ENCODE results near the gene CNKSR3. TPM values are rescaled to one million over a fixed set of nuclear protein-coding genes. Genes with fewer than 3 reads are reported as not detected.
A peak's percentile ranks its signal among the peaks of the same experiment; 100 is the strongest.

Gene CNKSR3
- 10 to 100 TPM; 15.3 to 21.7 (median 18.7) TPM for total RNA-seq (2021; fragmentation: NEBNext Ultra II Directional; extraction: Animal tissue kit (Norgen Biotek cat#: 25700))
- long read RNA-seq, full-length matches to known transcripts: 5 of 20 reads
- long read RNA-seq, partial matches to known transcripts: 11 of 20 reads
- long read RNA-seq, other reads (novel, unspliced or antisense): 4 of 20 reads

DNA sequence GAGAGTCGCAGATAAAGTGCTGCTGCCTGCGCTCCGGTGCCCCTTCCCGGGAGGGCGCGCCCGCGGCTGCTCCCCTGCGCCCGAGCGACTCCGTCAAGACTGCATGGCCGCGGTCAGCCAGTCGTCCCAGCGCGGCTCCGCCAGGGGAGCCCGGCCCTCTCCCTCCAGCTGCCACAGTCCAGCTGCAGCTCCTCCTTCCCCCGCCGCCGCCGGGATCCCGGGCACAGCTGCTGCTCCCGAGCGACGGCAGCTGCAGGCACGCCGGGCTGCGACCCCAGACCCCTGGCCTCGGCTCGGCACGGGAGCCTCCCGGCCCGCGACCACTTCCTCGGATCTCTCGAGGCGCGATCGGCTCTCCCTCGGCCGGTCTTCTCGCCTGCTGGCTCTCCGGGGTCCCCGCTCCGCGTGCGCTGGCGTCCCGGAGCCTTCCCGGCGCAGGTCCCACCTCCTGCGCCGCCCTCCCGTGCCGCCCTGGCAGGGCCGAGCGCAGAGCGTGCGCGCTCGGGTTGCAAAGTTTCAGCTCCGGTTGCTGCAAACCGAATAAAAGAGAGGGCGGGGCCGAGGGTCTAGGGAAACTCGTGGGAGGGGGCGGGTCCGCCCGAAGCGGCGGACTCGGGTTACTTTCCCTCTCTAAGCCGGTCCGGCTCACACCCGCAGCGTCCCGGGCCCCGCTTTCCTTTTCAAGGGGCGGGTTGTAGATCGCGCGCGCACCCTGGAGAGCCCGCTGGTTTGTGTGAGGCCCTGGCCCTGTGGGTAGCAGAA lies at the start of gene CNKSR3:
CNKSR3 (minus strand) TSS at position 542 of the 762 bp plus-strand sequence. CDS start 571 bp downstream, outside the sequence.
- H3K36me3 Mint-ChIP-seq (ENCODE audit: low read depth): peaks cover 20% of the 10 kb centered on the region
- H3K4me1 Mint-ChIP-seq (ENCODE audit: low read depth): peaks cover 33% of the 10 kb centered on the region
- H3K27me3 Mint-ChIP-seq (ENCODE audit: insufficient read depth): no peaks in the 10 kb centered on the region
- DNase-seq: peak; percentile 85
- peak within 1 kb of the TSS; percentile 90 for H3K4me3 Mint-ChIP-seq
- H3K9me3 Mint-ChIP-seq: no peaks in the 10 kb centered on the region
- TF ChIP-seq, protein P1, sequence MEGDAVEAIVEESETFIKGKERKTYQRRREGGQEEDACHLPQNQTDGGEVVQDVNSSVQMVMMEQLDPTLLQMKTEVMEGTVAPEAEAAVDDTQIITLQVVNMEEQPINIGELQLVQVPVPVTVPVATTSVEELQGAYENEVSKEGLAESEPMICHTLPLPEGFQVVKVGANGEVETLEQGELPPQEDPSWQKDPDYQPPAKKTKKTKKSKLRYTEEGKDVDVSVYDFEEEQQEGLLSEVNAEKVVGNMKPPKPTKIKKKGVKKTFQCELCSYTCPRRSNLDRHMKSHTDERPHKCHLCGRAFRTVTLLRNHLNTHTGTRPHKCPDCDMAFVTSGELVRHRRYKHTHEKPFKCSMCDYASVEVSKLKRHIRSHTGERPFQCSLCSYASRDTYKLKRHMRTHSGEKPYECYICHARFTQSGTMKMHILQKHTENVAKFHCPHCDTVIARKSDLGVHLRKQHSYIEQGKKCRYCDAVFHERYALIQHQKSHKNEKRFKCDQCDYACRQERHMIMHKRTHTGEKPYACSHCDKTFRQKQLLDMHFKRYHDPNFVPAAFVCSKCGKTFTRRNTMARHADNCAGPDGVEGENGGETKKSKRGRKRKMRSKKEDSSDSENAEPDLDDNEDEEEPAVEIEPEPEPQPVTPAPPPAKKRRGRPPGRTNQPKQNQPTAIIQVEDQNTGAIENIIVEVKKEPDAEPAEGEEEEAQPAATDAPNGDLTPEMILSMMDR (IDR thresholded peaks at IDR 0.05): no peak
- H3K27ac Mint-ChIP-seq: peak within 1 kb of the TSS; percentile 74

DNA sequence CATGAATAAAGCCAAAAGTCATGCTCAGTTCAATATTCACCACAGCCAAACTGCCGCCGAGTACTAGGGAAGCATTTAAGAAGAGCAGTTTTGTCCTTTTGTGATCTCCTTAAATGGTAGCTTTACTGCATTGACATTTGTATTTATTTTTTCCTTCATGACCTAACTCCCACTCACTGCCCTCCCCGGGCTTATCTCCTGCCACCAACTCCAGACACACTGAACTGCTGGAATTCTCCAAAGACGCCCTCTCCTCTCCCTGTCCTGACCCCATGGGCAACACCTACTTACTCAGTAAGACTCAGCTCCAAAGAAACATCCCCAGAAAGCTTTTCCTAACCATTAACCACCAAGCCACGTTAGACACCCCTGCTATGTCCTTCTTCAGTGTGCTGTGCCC lies 48.5 kb upstream of the CNKSR3 start:
- no peak for DNase-seq

DNA sequence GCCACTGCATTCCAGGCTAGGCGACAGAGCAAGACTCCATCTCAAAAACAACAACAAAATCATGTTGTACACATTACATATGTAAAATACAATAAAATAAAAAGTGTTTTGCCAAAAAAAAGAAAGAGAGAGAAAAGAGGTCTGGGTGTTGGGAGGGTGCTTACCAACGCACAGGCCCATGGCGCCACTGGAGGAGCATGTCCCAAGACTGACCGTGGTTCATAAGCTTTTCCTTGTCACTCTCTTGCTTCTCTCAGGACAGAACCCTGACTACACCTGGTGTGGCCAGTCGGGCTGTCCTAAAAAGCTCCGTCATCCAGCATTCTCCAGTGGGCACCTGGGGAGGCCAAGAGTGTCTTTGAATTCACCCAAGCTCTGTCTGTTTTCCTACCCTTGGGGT lies 48.0 kb upstream of the CNKSR3 start:
- peaks cover 25% of the 10 kb centered on the region for H3K27me3 Mint-ChIP-seq (ENCODE audit: insufficient read depth)
- TF ChIP-seq, protein P1 (IDR thresholded peaks at IDR 0.05): no peak
- H3K4me1 Mint-ChIP-seq (ENCODE audit: low read depth): peaks cover 11% of the 10 kb centered on the region
- H3K27ac Mint-ChIP-seq: no peak overlapping the region
- no peaks in the 10 kb centered on the region for H3K36me3 Mint-ChIP-seq (ENCODE audit: low read depth)
- no peak overlapping the region for H3K4me3 Mint-ChIP-seq
- DNase-seq: no peak
- no peaks in the 10 kb centered on the region for H3K9me3 Mint-ChIP-seq

More for the DNA sequence above, 48.5 kb upstream of the CNKSR3 start:
- Mint-ChIP-seq H3K9me3 (no peaks in the 10 kb centered on the region), H3K27ac (no peak overlapping the region), H3K36me3 (ENCODE audit: low read depth) (no peaks in the 10 kb centered on the region), H3K4me1 (ENCODE audit: low read depth) (peaks cover 11% of the 10 kb centered on the region), H3K27me3 (ENCODE audit: insufficient read depth) (peaks cover 25% of the 10 kb centered on the region), H3K4me3 (no peak overlapping the region)
- TF ChIP-seq, protein P1 (IDR thresholded peaks at IDR 0.05): no peak

DNA sequence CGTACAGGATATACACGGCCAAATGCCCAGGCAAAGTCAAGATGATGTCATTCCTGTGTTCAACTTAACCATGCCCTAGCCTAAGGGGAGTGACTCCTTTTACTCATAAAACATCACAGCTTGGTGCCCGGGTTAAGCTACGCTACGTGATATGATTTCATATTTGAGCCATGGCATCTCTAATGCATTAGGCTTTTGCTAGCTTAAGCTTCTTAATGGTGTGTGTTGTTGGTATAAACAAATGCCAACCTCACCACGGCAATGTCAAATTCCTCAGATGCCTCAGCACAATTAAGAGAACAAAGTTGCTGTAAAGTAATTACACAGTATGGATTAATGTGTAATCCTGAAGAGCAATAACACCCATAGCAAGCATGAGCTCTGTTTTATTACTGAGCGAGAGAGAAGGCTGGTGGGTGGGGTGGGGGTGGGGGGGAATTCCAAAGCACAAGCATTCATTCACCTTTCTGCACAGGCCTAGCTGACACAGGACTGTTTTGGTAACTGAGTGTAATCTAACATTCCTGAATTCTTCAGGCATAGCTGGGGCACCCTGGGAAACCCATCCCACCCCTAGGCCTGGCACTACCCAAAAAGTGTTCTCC lies 44.7 kb upstream of the CNKSR3 start:
- peaks cover 11% of the 10 kb centered on the region for H3K4me1 Mint-ChIP-seq (ENCODE audit: low read depth)
- no peaks in the 10 kb centered on the region for H3K9me3 Mint-ChIP-seq
- TF ChIP-seq, protein P1 (IDR thresholded peaks at IDR 0.05): no peak
- H3K36me3 Mint-ChIP-seq (ENCODE audit: low read depth): no peaks in the 10 kb centered on the region
- peaks cover 19% of the 10 kb centered on the region for H3K27me3 Mint-ChIP-seq (ENCODE audit: insufficient read depth)
- peak overlapping the region; percentile 36; the same call in 1 of the 2 replicates for H3K27ac Mint-ChIP-seq
- no peak overlapping the region for H3K4me3 Mint-ChIP-seq
- DNase-seq: peak; percentile 57

DNA sequence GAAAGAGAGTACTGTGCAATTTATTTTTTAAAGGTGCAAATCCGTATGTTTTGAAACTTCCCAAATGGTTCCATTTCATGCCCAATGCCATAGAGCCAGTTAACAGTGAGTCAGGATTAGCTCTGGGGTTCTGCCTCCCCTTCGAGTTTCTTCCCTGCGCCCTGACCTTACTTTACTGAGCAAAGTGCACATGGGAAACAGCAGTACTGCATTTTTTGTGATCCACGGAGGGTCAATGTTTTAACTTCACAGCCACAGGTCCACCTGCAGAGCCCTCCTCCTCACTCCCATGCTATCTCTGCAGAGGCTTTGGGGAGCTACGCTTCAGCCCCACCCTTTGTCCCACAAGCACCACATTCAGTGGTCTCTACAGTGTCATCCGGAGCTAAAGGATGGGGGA lies 44.0 kb upstream of the CNKSR3 start:
- H3K27ac Mint-ChIP-seq: no peak overlapping the region
- TF ChIP-seq, protein P1 (IDR thresholded peaks at IDR 0.05): no peak
- no peaks in the 10 kb centered on the region for H3K36me3 Mint-ChIP-seq (ENCODE audit: low read depth)
- H3K4me3 Mint-ChIP-seq: no peak overlapping the region
- H3K4me1 Mint-ChIP-seq (ENCODE audit: low read depth): peaks cover 11% of the 10 kb centered on the region
- H3K9me3 Mint-ChIP-seq: no peaks in the 10 kb centered on the region
- DNase-seq: no peak
- peaks cover 14% of the 10 kb centered on the region; the same call in 1 of the 2 replicates for H3K27me3 Mint-ChIP-seq (ENCODE audit: insufficient read depth)
